ENCODE measurements around the gene NIBAN1.

Gene NIBAN1

DNA sequence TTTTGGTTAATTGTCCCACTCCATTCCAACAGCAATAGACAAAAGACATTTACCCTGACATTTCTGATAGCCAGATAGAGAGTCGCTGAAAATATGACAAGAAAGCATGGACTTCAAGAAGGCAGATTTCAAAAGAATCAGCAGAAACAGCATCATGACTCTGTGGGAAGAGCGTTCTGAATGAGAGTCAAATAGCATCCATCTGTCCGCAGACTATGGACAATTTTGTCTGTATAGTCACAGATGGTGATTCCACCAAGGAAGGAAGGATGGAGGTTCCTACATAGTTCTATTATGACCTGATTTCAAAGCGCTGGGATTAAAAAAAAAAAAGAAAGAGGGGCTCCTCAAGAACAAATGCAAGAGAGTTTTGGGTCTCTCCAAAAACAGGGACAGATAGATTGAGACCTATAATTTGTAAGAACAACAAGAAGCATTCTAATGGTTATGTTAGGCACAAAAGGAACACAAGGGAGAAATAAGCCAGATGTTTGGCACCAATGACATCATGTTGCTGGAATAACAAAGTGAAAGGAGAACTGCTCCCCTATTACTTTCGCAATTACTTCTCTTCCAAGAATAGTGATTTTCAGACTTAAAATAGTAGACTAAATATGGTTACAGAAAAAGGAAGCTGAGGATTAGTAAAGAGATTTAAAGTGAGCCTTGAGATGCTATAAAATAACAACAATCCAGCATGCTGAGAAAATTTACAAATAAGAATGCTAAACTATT is 28.5 kb downstream of the NIBAN1 start:
- DNase-seq, result no peak

DNA sequence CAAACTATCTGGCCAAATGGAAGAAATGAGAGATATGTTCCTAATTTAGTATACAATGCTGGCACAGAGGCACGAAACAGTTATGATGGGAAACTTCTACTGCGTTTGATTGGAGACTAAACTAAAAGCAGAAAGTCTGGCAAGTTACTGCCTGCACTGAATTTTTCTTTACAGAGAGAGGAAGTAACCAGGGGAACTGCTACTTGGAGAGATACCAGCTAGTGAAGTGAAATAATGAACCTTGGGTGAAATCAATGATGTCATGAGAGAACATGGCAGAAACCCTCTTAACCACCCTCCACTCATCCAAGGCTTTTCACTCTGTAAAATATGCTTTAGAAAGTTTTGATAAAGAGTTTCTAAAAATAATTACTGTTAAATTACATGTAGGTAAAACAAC is 29.3 kb downstream of the NIBAN1 start:
- DNase-seq, result peak in 1 of 5 experiments; percentile 9

DNA sequence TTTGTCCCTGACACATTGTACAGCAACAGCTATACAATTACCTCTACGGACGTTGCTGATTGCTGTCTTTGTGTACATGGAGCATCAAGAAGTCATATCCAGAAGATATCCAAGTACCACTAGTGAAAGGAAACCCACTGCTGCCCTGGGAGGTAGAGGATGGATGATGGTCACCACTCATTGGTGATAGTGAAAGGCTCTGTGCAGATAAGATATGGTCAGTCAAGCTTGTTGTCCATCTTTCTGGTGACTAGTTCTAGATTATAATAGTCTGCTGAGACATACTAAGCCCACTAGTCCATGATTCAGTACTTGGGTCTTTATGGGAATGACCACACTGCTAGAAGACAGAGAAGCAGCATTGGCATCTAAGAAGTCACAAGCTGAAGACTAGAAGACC is 30.3 kb downstream of the NIBAN1 start:
- no peak for DNase-seq

DNA sequence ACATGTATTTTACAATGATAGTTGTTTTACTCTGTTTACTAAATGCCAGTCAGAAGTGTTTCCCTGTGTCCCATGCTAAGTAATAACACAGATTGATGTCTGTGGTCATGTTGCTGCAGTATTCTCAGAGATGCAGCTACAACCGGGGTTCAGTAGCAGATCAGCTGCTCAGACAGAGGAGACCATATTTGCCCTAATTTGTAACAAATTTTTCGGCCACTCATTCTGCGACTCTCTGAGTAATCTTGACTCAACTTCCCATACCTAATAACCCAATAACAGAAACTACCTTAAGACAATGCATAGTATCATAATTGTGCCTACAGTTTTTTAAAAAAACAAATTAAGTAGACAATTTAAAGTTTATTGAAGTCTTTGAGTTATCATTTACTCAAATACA is 32.6 kb downstream of the NIBAN1 start:
- peak in 1 of 5 experiments; percentile 72 for DNase-seq

DNA sequence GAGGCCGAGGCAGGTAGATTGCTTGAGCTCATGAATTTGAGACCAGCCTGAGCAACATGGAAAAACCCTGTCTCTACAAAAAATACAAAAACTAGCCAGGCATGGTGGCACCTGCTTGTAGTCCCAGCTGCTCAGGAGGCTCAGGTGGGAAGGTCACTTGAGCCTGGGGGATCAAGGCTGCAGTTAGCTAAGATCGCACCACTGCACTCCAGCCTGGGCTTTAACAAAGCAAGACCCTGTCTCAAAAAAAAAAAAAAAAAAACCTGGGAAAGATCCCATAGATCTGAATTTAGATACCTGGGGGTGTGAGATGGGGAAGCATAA is 32.9 kb downstream of the NIBAN1 start:
- no peak for DNase-seq

DNA sequence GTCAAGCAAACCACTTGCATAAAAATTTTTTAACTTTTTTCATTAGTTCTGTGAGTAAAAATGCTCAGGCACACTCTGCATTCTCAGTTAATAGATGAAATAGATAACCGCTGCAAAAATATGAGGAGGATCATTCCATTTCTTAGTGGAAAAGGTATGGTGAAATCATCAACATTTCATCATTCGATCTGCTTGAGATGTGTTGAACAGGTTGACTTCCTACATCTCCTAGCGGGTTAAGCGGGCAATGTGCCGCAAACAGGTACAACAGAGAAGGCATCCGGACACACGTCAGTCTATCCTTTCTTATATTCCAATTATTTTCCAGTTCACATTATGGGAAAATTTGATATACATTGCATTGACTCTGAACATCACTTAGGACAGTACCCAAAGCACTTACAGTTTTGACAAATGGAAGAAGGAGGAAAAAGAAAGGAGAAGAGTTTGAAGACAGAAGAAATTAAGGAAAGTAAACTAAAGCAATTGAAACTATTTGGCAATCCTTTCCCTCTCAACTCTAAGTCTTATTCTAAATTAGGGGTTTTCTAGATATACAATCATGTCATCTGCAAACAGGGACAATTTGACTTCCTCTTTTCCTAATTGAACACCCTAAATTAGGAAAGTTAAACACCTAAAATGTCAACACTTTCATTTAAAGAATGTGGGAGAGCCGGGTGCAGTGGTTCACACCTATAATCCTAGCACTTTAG is 33.5 kb downstream of the NIBAN1 start:
- DNase-seq, result no peak

DNA sequence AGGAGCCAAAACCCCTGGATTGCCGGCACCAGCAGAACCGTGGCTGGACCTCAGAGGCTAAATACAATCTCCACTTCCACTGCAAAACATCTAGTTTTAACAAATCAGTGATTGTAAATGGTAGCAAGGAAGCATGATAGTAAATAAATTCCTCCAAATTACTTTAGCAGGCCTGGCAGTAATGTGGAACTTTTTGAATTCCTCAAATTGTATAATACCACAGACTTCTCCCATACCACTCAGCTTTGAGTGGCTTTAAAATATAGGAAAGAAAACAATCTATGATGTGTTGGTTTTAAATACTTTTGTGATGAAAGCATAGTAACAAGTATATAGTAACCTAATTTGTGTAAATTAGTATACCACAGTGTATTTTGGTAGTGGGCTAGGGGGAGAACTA is 34.1 kb downstream of the NIBAN1 start:
- no peak for DNase-seq

DNA sequence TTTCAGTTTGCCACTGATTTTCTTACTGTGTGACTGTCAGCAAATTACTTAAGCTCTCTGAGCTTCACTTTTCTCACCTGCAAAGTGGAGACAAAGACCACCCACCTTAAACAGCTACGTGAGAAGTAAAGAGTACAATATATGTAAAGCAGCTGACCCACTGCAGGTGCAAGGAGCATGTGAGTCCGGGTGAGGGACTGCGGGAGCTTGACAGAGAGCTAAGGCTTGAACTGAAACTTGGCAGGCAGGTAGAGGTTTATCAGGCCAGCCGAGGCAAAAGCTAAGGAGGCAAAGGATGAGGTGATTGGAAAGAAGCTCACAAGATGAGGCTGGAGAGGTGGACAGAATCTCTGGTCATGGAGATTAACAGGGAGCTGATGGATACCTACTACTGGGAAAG is 36.6 kb downstream of the NIBAN1 start:
- no peak for DNase-seq

DNA sequence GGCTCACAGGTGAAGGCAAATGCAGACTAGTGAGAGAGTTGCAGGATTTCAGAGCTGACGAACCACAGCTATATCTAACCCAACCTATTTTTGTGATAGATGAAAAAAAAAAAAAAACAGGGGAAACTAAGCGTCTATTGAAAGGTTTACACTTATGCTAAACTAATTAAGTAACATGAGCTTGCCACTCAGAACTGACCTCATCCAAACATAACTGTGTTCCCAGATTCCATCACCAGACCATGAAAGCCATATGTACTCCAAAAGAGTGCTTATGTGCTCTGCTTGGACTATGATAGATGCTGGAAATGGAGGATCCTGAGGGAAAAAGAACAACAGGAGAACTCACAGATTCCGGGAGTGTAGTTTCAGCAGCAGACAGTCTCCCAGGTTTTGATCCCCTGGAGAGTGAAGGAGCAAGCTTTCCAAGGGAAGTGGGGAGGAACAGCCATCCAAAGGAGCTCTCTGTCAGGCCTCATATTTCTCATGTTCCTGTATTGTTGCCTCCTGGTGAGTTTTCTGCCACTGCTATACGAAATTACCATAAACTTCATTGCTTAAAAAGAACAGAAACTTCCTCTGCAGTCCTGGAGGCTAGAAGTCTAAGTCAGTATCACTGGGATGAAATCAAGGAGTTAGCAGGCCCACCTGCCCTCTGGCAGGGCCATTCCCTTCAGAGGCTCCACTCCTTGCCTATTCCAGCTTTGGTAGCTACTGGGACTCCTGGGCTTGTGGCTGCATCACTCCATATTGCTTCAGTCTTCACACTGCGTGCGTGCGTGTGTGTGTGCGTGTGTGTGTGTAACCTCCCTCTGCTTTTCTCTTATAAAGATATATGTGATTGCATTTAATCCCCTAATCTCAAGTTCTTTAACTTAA is 38.1 kb downstream of the NIBAN1 start:
- peak in 1 of 5 experiments; percentile 11 for DNase-seq

DNA sequence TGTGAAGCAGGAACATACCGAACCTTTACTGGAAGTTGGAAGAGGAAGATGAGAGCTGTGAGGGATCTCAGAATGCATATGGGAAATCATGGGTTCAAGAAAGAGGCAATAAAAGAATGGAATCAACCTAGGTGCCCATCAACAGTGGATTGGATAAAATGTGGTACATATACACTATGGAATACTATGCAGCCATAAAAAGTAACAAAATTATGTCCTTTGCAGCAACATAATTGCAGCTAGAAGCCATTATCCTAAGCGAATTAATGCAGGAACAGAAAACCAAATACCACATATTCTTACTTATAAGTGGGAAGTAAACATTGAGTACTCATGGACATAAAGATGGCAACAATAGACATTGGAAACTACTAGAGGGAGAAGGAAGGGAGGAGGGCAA is 40.4 kb downstream of the NIBAN1 start:
- DNase-seq, result no peak

DNA sequence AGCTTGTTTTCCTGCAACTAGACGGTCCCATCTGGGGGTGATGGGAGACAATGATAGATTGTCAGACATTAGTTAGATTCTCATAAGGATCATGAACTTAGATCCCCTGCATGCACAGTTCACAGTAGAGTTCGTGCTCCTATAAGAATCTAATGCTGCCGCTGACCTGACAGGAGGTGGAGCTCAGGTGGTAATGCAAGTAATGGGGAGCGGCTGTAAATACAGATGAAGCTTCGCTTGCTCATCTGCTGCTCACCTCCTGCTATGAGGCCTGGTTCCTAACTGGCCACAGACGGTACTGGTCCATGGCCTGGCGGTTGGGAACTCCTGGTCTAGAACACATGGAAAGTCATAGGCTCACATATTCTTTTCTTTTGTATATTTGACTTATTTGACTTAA is 42.0 kb downstream of the NIBAN1 start:
- no peak for DNase-seq

DNA sequence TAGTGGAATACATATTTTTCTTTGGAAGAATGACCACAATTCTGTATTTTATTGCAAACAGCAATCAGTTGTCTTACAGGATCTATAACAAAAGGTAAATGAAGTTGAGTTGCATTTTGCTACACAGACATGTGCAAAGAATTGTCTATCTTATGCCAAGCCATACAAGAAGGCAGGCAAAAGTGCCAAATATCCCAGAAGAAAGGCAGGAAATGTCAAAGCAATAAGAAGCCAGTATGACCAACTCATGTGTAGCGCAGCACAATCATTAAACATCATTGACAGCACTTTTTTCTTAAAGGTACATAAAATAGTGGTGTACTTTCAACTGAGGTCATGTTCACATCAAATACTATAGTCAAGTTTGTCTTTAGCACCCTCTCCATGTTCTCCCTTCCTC is 42.7 kb downstream of the NIBAN1 start:
- DNase-seq, result no peak

DNA sequence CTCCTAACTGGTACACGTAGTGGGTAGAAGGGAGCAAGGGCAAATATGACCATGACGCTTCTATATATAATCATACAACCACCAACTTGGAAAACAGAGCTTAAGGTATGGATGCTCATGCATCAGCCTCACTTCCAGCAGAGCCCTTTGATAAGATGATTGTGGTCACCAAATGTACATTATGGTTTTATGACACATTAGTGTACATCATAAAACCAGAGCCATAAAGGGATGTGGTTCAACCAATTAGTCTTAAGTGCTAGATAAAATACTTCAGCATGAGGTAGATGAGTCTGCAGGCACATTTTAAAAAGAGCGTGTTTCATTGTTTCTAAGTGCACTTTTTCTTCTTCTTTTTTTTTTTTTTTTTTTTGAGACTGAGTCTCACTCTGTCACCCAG is 43.7 kb downstream of the NIBAN1 start:
- DNase-seq, result peak in 1 of 5 experiments; percentile 82

DNA sequence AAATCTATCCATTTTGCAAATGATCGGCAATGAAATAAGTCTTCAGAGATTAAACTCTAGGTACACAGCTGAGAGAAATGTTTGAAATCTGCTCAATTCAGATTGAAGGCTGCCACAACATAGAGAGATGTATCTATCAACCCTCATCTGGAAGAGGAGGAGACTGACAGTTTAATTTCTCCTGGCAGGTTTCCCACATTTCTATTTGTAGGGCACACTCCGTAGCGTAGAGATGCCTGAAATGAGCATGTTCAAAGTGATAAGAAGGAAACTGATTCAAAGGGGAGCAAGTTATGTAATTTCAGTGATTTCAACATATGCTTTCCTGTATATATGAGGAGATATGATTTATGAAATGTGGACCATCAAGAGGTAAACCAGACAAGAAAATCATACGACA is 44.1 kb downstream of the NIBAN1 start:
- DNase-seq, result no peak

DNA sequence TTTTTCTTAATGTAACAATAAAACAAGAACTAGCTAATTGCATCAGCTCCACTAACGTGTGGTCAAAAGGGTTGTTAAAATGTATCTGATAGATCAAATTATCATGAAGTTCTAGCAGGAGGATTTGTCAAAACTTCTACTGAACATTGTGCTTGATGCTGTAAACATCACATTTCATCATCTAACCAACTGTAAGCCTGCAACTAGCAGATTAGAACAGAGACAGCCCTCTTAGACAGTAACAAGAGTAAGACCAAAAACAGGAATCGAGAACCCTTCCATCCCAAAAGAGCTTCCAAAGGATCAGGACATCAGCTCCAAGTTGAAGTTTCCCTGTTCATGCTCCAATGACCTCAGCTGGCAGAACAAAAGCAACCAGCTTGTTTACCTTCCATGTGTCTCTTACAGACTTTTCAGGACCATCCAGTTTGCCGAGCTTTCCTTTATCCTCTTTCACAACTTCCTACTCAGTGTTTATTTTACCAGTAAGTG is 44.6 kb downstream of the NIBAN1 start:
- peak in 1 of 5 experiments; percentile 30 for DNase-seq

DNA sequence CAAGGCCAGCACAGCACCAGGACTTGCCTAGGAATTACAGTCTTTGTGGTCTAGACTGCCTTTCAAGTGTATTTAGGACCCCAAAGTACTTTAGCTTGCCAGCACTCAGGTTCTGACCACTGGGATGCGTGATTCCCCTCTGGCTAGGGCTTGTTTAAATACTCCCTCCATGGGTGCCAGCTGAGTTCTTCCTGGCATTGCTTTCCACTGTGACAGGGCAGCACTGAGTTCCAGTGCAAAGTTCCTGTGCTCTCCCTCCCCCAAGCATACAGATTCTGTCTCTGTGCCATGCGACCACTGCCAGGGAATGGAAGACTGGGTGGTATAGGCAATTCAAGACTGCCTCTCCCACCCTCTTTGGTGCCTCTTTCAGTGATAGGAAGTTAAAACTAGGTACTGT is 45.9 kb downstream of the NIBAN1 start:
- no peak for DNase-seq

Data from T-helper 2 cell (primary cell).